PC-9 (cell line): ENCODE measurements around the gene IL17REL. TPM values are rescaled to one million over a fixed set of nuclear protein-coding genes. Genes with fewer than 3 reads are reported as not detected.
"Not testable (repeated sequence)": the region's sequence is repeated elsewhere in the genome, so short reads cannot be mapped to it uniquely, and the experiment has no call there.

Source experiments
- BruUV-seq: library from RNA; stranded (reverse); fragments of 400-500 nt; replicated peaks from 2 replicates; lab custom pipeline; 2021; lab: Mats Ljungman, UMichigan
- CTCF ChIA-PET: fragments of 300-600 bp; sonication (Branson Sonifier 250); formaldehyde crosslinking; loops from one replicate; lab custom pipeline; 2022; ENCODE audit warnings: antibody characterized with exemption; lab: Charles Lee
- POLR2A ChIA-PET: fragments of 300-600 bp; sonication (Branson Sonifier 250); formaldehyde crosslinking; loops from one replicate; lab custom pipeline; 2022; ENCODE audit warnings: antibody characterized with exemption; ENCODE audit not compliant: unreplicated experiment; lab: Charles Lee
- DNase-seq, 2 experiments: peaks; one replicate each; pipeline versions ENCODE4 v3.0.0 to v3.0.0-alpha.2; 2015 to 2022; ENCODE audit warnings: mixed read lengths in 1 of 2
- H2AFZ ChIP-seq: fragments of 200-600 bp; sonication (generic); 2 replicates; pipeline ENCODE4 v1.8.1; 2017; ENCODE audit warnings: antibody characterized with exemption
- H3F3A ChIP-seq: fragments of 200-600 bp; sonication (generic); 2 replicates; pipeline ENCODE4 v1.8.1; 2017; ENCODE audit warnings: antibody characterized with exemption, mild to moderate bottlenecking, low read depth; ENCODE audit not compliant: insufficient read depth
- H3K27ac ChIP-seq: fragments of 200-600 bp; sonication (generic); 2 replicates; pipeline ENCODE4 v1.6.1; 2016; ENCODE audit warnings: mixed run types
- H3K27me3 ChIP-seq: fragments of 200-600 bp; sonication (generic); 2 replicates; pipeline ENCODE4 v1.6.1; 2016; ENCODE audit warnings: low read depth, mixed run types; ENCODE audit not compliant: insufficient read depth
- H3K36me3 ChIP-seq: fragments of 200-600 bp; sonication (generic); 2 replicates; pipeline ENCODE4 v1.6.1; 2016; ENCODE audit warnings: low read depth, mixed run types
- H3K4me1 ChIP-seq: fragments of 200-600 bp; sonication (generic); replicated peaks from 2 replicates; pipeline ENCODE4 v1.6.1; 2016; ENCODE audit warnings: mixed run types; ENCODE audit not compliant: insufficient read depth
- H3K4me2 ChIP-seq: fragments of 200-600 bp; sonication (generic); 2 replicates; pipeline ENCODE4 v1.6.1; 2017; ENCODE audit warnings: mixed run types
- H3K4me3 ChIP-seq: fragments of 200-600 bp; sonication (generic); 2 replicates; pipeline ENCODE4 v1.6.1; 2016; ENCODE audit warnings: mixed run types
- H3K79me2 ChIP-seq: fragments of 200-600 bp; sonication (generic); 2 replicates; pipeline ENCODE4 v1.6.1; 2017; ENCODE audit warnings: low read depth, mixed run types
- H3K9me2 ChIP-seq: fragments of 200-600 bp; sonication (generic); 2 replicates; pipeline ENCODE4 v1.8.1; 2017; ENCODE audit warnings: mild to moderate bottlenecking; ENCODE audit not compliant: insufficient read depth
- H3K9me3 ChIP-seq: fragments of 200-600 bp; sonication (generic); 2 replicates; pipeline ENCODE4 v1.8.1; 2016; ENCODE audit warnings: low read depth; ENCODE audit not compliant: insufficient read depth
- H4K20me1 ChIP-seq: fragments of 200-600 bp; sonication (generic); 2 replicates; pipeline ENCODE4 v1.8.1; 2017; ENCODE audit not compliant: insufficient read depth
- EZH2 ChIP-seq: fragments of 200-600 bp; sonication (generic); IDR thresholded peaks from 2 replicates; pipeline ENCODE4 v1.8.0; 2017; ENCODE audit warnings: antibody characterized with exemption, low read depth
- intact Hi-C: fragments of 100-400 bp; cut with micrococcal nuclease; formaldehyde crosslinking; loops from one replicate; pipeline ENCODE4 v1.10.0; 2022; ENCODE audit not compliant: unreplicated experiment
- total RNA-seq: library from RNA; stranded (reverse); gene quantifications from 2 replicates; pipeline ENCODE4 v1.2.3, GENCODE V29; 2021
- TF ChIP-seq, protein P1 (sequence below): fragments of 200-600 bp; sonication (generic); conservative IDR thresholded peaks from 2 replicates; pipeline ENCODE4 v1.6.1; 2017; ENCODE audit warnings: mixed run types, antibody characterized with exemption, mild to moderate bottlenecking, moderate library complexity

IL17REL gene
- total RNA-seq, 1 experiment from 2014 or later: not detected

DNA sequence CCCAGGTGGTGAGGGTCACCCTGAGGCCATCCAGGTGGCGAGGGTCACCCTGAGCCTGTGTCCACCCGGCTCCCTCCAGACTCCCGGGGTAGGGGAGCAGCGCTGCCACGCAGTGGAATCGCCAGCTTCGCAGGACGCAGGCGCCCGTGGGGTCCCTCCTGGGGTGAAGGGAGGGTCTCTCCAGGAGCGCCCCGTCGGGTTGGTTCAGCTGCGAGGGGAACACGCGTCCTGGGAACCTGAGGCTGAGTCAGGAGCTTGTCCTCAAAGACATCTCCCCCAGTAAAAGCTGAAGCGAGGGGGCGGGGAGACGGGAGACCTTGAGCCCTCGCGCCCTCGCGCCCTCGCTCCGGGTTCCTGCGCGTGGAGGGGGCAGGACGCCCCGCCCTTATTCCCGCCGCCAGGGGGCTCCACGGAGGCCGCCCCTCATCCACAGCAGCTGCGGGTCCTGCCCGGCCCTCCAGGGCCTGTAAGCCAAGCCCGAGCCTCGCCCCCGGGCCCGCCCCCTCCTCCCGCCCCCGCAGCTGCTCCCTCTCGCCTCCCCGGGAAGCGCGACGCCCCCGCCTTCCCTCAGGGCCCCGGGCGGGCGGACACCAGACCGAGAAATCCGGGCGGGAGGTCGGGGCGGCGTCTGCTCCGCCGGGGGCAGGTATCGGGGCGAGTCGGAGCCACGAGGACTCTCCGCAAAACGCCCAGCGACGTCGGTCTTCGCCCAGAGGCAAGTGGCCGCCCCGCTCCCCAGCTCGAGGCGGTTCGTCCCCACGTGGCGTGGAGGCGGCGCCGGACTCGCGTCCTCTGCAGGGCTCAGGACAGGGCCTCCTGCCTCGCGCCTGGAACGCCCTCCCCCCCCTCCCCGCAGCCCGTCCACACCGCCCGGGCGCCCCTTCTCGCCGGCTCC is 29.2 kb downstream of the IL17REL start:
- H3F3A ChIP-seq: peaks cover 12% of the 10 kb centered on the region
- H3K9me2 ChIP-seq: no peaks in the 10 kb centered on the region
- CTCF ChIA-PET: no interaction called here
- no peak for DNase-seq
- no peak overlapping the region for H3K4me2 ChIP-seq
- peaks cover 29% of the 10 kb centered on the region for H3K27me3 ChIP-seq
- intact Hi-C loops: no loop called here
- BruUV-seq: no TSS peak
- no peak overlapping the region for H2AFZ ChIP-seq
- H3K4me3 ChIP-seq: no peak overlapping the region
- H3K36me3 ChIP-seq: no peaks in the 10 kb centered on the region
- H3K9me3 ChIP-seq: peaks cover 22% of the 10 kb centered on the region
- no peaks in the 10 kb centered on the region for H3K79me2 ChIP-seq
- H4K20me1 ChIP-seq: no peaks in the 10 kb centered on the region
- POLR2A ChIA-PET: no interaction called here
- no peak for TF ChIP-seq EZH2
- TF ChIP-seq, protein P1, sequence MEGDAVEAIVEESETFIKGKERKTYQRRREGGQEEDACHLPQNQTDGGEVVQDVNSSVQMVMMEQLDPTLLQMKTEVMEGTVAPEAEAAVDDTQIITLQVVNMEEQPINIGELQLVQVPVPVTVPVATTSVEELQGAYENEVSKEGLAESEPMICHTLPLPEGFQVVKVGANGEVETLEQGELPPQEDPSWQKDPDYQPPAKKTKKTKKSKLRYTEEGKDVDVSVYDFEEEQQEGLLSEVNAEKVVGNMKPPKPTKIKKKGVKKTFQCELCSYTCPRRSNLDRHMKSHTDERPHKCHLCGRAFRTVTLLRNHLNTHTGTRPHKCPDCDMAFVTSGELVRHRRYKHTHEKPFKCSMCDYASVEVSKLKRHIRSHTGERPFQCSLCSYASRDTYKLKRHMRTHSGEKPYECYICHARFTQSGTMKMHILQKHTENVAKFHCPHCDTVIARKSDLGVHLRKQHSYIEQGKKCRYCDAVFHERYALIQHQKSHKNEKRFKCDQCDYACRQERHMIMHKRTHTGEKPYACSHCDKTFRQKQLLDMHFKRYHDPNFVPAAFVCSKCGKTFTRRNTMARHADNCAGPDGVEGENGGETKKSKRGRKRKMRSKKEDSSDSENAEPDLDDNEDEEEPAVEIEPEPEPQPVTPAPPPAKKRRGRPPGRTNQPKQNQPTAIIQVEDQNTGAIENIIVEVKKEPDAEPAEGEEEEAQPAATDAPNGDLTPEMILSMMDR: no peak
- no peak overlapping the region for H3K27ac ChIP-seq
- H3K4me1 ChIP-seq: no peaks in the 10 kb centered on the region

DNA sequence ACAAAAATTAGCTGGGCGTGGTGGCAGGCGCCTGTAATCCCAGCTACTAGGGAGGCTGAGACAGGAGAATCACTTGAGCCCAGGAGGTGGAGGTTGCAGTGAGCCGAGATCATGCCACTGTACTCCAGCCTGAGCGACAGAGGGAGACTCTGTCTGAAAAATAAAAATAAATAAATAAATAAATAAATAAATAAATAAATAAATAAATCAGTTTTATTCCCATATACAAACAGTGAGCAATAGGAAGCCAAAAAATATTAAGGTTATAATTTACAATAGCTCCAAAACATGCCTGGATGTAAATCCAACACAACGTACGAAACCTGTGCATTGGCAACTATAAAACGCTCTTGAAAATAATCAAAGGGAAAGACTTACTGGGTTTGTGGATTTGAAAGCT is 30.8 kb downstream of the IL17REL start:
- H3K4me3 ChIP-seq, H3K9me2 ChIP-seq, DNase-seq, H2AFZ ChIP-seq, H3K27ac ChIP-seq, H3K36me3 ChIP-seq, intact Hi-C loops, BruUV-seq, POLR2A ChIA-PET, H3K4me2 ChIP-seq, H4K20me1 ChIP-seq, H3K4me1 ChIP-seq, H3K79me2 ChIP-seq: not testable (repeated sequence)
- peaks cover 16% of the 10 kb centered on the region for H3K27me3 ChIP-seq
- CTCF ChIA-PET: interaction anchor here (0.6 kb wide), 1 partner anchor 157 kb away, joined by 4 read pairs; no protein-coding TSS in a partner anchor
- peaks cover 22% of the 10 kb centered on the region for H3K9me3 ChIP-seq
- peaks cover 13% of the 10 kb centered on the region for H3F3A ChIP-seq

DNA sequence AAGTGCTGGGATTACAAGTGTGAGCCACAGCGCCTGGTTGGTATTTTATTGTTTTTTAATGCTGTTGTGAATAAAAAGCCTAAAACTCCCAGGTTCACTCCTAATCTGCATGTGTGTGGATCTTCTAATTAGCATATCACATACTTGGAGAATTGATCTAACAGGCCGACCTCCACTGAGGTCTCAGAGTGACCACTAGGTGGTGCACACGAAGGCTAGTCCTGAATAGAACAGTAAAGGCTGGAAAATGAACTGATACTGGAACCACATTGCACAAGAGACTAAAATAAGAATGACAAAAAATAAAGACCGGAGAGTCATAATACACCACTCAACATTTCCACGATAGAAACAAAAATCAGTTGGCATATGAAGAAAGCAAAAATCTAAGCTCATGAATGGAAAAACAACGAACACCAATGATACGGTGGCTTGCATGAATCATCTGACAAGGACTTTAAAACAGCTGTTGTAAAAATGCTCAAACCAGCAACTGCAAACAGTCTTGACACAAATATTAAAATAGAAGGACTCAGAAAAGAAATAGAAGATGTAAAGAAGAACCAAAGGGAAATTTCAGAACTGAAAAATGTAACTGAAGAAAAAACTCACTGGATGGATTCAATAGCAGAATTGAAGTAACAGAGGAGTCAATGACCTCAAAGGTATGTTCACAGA is 32.8 kb downstream of the IL17REL start:
- intact Hi-C loops: no loop called here
- H3K4me3 ChIP-seq: no peak overlapping the region
- H2AFZ ChIP-seq: no peak overlapping the region
- ChIA-PET POLR2A (no interaction called here), CTCF (interaction anchor here (0.6 to 0.8 kb wide), 2 partner anchors 48 to 51 kb away, joined by 4 to 15 read pairs; no protein-coding TSS in a partner anchor)
- no peaks in the 10 kb centered on the region for H3K4me1 ChIP-seq
- H3K9me3 ChIP-seq: peaks cover 7% of the 10 kb centered on the region; the same call in 1 of the 2 replicates
- no peak for DNase-seq
- H3K4me2 ChIP-seq: no peak overlapping the region
- no peaks in the 10 kb centered on the region for H3K9me2 ChIP-seq
- H3K27ac ChIP-seq: no peak overlapping the region
- no peaks in the 10 kb centered on the region for H3K27me3 ChIP-seq
- no peak for TF ChIP-seq EZH2
- TF ChIP-seq, protein P1: peak; percentile 89
- H3F3A ChIP-seq: peaks cover 18% of the 10 kb centered on the region
- BruUV-seq: no TSS peak
- no peaks in the 10 kb centered on the region for H4K20me1 ChIP-seq
- no peaks in the 10 kb centered on the region for H3K36me3 ChIP-seq
- H3K79me2 ChIP-seq: no peaks in the 10 kb centered on the region
